Endothelial cell of umbilical vein (primary cell): ENCODE results near the gene ZNF850. TPM values are rescaled to one million over a fixed set of nuclear protein-coding genes. Genes with fewer than 3 reads are reported as not detected.

ENCODE experiments used
- BruUV-seq: library from RNA; stranded (reverse); fragments of 400-500 nt; replicated peaks from 2 replicates; lab custom pipeline; 2021; lab: Mats Ljungman, UMichigan
- CTCF ChIA-PET: fragments of 300-600, 350-600 bp; sonication (Branson Sonifier 250); formaldehyde crosslinking; loops from one replicate; lab custom pipeline; 2021; ENCODE audit warnings: antibody characterized with exemption, inconsistent platforms; lab: Charles Lee
- POLR2A ChIA-PET: fragments of 300-600, 350-600 bp; sonication (Branson Sonifier 250); formaldehyde crosslinking; loops from one replicate; lab custom pipeline; 2021; ENCODE audit warnings: antibody characterized with exemption, inconsistent platforms; lab: Charles Lee
- DNase-seq: peaks from one replicate; pipeline ENCODE4 v3.0.0-alpha.2; 2011; ENCODE audit warnings: low read depth, low spot score
- FAIRE-seq: peaks from 2 replicates; lab custom pipeline; 2011; peaks lifted over from hg19 to GRCh38; lab: Jason Lieb, UNC
- H2AFZ ChIP-seq: 2 replicates; pipeline ENCODE4 v1.6.0; 2012; ENCODE audit warnings: low read depth, low read length, control low read depth, inconsistent platforms
- H3K27ac ChIP-seq: 2 replicates; pipeline ENCODE4 v1.5.1; 2011; ENCODE audit warnings: low read depth, mild to moderate bottlenecking, control low read depth, low read length, moderate library complexity; ENCODE audit not compliant: insufficient read depth
- H3K27me3 ChIP-seq, 2 experiments: 2 replicates each; pipeline versions ENCODE4 v1.6.0 to v1.6.1; 2011; ENCODE audit warnings: low read length in 2 of 2, mixed read lengths in 1 of 2; ENCODE audit not compliant: control insufficient read depth in 2 of 2, insufficient read depth in 2 of 2
- H3K36me3 ChIP-seq, 2 experiments: 2 replicates in 1 of 2; 3 replicates in 1 of 2; pipeline ENCODE4 v1.5.1; 2011; ENCODE audit warnings: low read length in 2 of 2, mild to moderate bottlenecking in 1 of 2, moderate library complexity in 1 of 2; ENCODE audit not compliant: control insufficient read depth in 2 of 2, insufficient read depth in 2 of 2; ENCODE audit errors: extremely low read depth in 1 of 2
- H3K4me1 ChIP-seq: 3 replicates; pipeline ENCODE4 v1.5.1; 2011; ENCODE audit warnings: mild to moderate bottlenecking, low read length; ENCODE audit not compliant: control insufficient read depth, insufficient read depth; ENCODE audit errors: extremely low read depth
- H3K4me2 ChIP-seq: 2 replicates; pipeline ENCODE4 v1.6.1; 2011; ENCODE audit warnings: low read length, control low read depth, mixed read lengths; ENCODE audit not compliant: insufficient read depth
- H3K4me3 ChIP-seq, 3 experiments: fragments of 200-600 bp in 1 of 3; sonication (generic), shearing (Covaris generic) in 1 of 3; replicated peaks in 1 of 3; 2 replicates each; pipeline ENCODE4 v1.5.1; 2011 to 2016; ENCODE audit warnings: control low read depth in 3 of 3, low read length in 3 of 3, mild to moderate bottlenecking in 2 of 3, inconsistent platforms in 1 of 3, low read depth in 1 of 3, moderate library complexity in 1 of 3; ENCODE audit not compliant: insufficient read depth in 1 of 3
- H3K79me2 ChIP-seq: 2 replicates; pipeline ENCODE4 v1.6.0; 2012; ENCODE audit warnings: low read length, inconsistent platforms; ENCODE audit not compliant: control insufficient read depth, insufficient read depth
- H3K9ac ChIP-seq: replicated peaks from 2 replicates; pipeline ENCODE3; 2011; ENCODE audit warnings: low read length, control low read depth; ENCODE audit not compliant: insufficient read depth; ENCODE audit errors: extremely low read depth
- H3K9me1 ChIP-seq: replicated peaks from 3 replicates; pipeline ENCODE4 v1.6.0; 2011; ENCODE audit warnings: mild to moderate bottlenecking, low read length; ENCODE audit not compliant: control insufficient read depth, insufficient read depth; ENCODE audit errors: extremely low read depth
- H3K9me3 ChIP-seq: replicated peaks from 2 replicates; pipeline ENCODE4 v1.5.1; 2012; ENCODE audit warnings: low read length, inconsistent platforms; ENCODE audit not compliant: control insufficient read depth, insufficient read depth
- H4K20me1 ChIP-seq: replicated peaks from 2 replicates; pipeline ENCODE3; 2011; ENCODE audit warnings: mild to moderate bottlenecking, low read length; ENCODE audit not compliant: control insufficient read depth, insufficient read depth; ENCODE audit errors: extremely low read depth
- CTCF ChIP-seq, 2 donors: IDR thresholded peaks; 1 replicate in 1 of 2; 2 replicates in 1 of 2; pipeline ENCODE4 v1.5.1; 2011; ENCODE audit warnings: low read length in 2 of 2, mild to moderate bottlenecking in 2 of 2, moderate library complexity in 2 of 2, control low read depth in 1 of 2, inconsistent platforms in 1 of 2, low read depth in 1 of 2; ENCODE audit not compliant: insufficient read depth in 1 of 2; ENCODE audit errors: extremely low read depth in 1 of 2
- EZH2 ChIP-seq: IDR thresholded peaks from 2 replicates; pipeline ENCODE4 v1.6.1; 2012; ENCODE audit warnings: borderline replicate concordance, low read depth, mild to moderate bottlenecking, moderate library complexity, low read length, inconsistent platforms; ENCODE audit not compliant: severe bottlenecking
- FOS ChIP-seq: IDR thresholded peaks from 2 replicates; pipeline ENCODE4 v1.6.1; 2011; ENCODE audit warnings: mild to moderate bottlenecking, low read length, moderate library complexity, borderline replicate concordance; ENCODE audit not compliant: insufficient read depth
- GATA2 ChIP-seq: IDR thresholded peaks from 2 replicates; pipeline ENCODE4 v1.7.0; 2011; ENCODE audit warnings: low read depth, mild to moderate bottlenecking, moderate library complexity, mixed read lengths, low read length; ENCODE audit not compliant: insufficient read length, insufficient read depth
- JUN ChIP-seq: IDR thresholded peaks from 2 replicates; pipeline ENCODE4 v1.6.1; 2011; ENCODE audit warnings: borderline replicate concordance, low read depth; ENCODE audit not compliant: insufficient read length, insufficient read depth
- MAX ChIP-seq: IDR thresholded peaks from 2 replicates; pipeline ENCODE4 v1.6.1; 2011; ENCODE audit not compliant: insufficient read depth, insufficient read length
- POLR2A ChIP-seq: IDR thresholded peaks from 2 replicates; pipeline ENCODE4 v1.6.1; 2012; ENCODE audit warnings: low read depth, mild to moderate bottlenecking, control low read depth, low read length
- POLR2AphosphoS5 ChIP-seq: IDR thresholded peaks from 2 replicates; pipeline ENCODE4 v1.6.1; 2012; ENCODE audit warnings: low read depth, mild to moderate bottlenecking, control low read depth, low read length, moderate library complexity; ENCODE audit not compliant: insufficient read depth
- dilution Hi-C: fragments of 300-500 bp; cut with MboI; formaldehyde crosslinking; loops from one replicate; pipeline ENCODE4 v1.15.0; 2019; ENCODE audit warnings: low sequenced_read_pairs; ENCODE audit not compliant: extremely low pct_ligation_motif_present
- intact Hi-C: fragments of 100-400 bp; cut with micrococcal nuclease; formaldehyde crosslinking; loops from one replicate; pipeline ENCODE4 v1.10.0; 2022
- polyA plus RNA-seq, 4 experiments: library from polyadenylated mRNA; depleted of rRNA in 3 of 4; stranded (reverse) in 3 of 4; unstranded in 1 of 4; fragments of >200 nt; gene quantifications; 2 replicates each; pipeline versions ENCODE4 v1.2.1 to v1.2.3, GENCODE V29; 2011 to 2012; ENCODE audit warnings: missing spikeins in 1 of 4
- total RNA-seq: library from RNA; stranded (reverse); gene quantifications from 2 replicates; pipeline ENCODE4 v1.2.3, GENCODE V29; 2021

ZNF850 gene
- total and polyA plus RNA-seq, 2 donors (not counting 3 experiments of a cell fraction or from before 2014, with no cell fraction given) = 0.98 to 4.5 TPM

- POLR2A ChIA-PET = no interaction called here
- Histone ChIP-seq H3K4me2 (no peak overlapping the region), H4K20me1 (no peaks in the 10 kb centered on the region), H3K27ac (no peak overlapping the region), H3K79me2 (no peaks in the 10 kb centered on the region), H3K9ac (no peak overlapping the region), H3K36me3 (peaks cover 3 to 10% of the 10 kb centered on the region in 2 experiments), H3K9me3 (no peaks in the 10 kb centered on the region), H3K4me3 (no peak overlapping the region), H2AFZ (no peak overlapping the region), H3K9me1 (no peaks in the 10 kb centered on the region), H3K27me3 (no peaks in the 10 kb centered on the region), H3K4me1 (no peaks in the 10 kb centered on the region)
- CTCF ChIA-PET = no interaction called here
- no peak for DNase-seq
- dilution Hi-C loops (no loop called here), intact Hi-C loops (no loop called here)
- TF ChIP-seq MAX (no peak), POLR2AphosphoS5 (no peak), POLR2A (no peak), FOS (no peak), EZH2 (no peak), GATA2 (no peak), JUN (no peak), CTCF (IDR thresholded peaks at IDR 0.05; ENCODE audit: extremely low read depth in 1 of 2, insufficient read depth in 1 of 2, low read depth in 1 of 2, low read length in 2 of 2) (no peak)
- BruUV-seq = no TSS peak
- no peak for FAIRE-seq
Observed at GRCh38 chr19:36709423-36709822, 63.2 kb downstream of the ZNF850 start.
